OCI-LY3 (cell line): ENCODE data around the gene ZNF627.

ENCODE experiments used
- CTCF ChIP-seq: fragments of 200-600, 300-600 bp; sonication (generic); IDR thresholded peaks from 2 replicates; pipeline ENCODE4 v1.5.1; 2014; ENCODE audit warnings: antibody characterized with exemption, low read length, low read depth
- EZH2phosphoT487 ChIP-seq: fragments of 200-600 bp; shearing (Covaris generic); IDR thresholded peaks from 2 replicates; pipeline ENCODE4 v1.6.1; 2018; ENCODE audit warnings: antibody characterized with exemption, mixed run types, low read depth

- TF ChIP-seq CTCF (no peak), EZH2phosphoT487 (no peak)
These were observed 15.7 kb downstream of the ZNF627 start for GRCh38 chr19:11612816-11613511.
